PFSK-1 (cell line): ENCODE measurements around the gene KATNBL1.

Experiments
- FOXP2 ChIP-seq: optimal IDR thresholded peaks from 2 replicates; pipeline ENCODE3; 2011; ENCODE audit warnings: borderline replicate concordance, control low read depth, inconsistent platforms; ENCODE audit not compliant: insufficient read depth; ENCODE audit errors: extremely low read length, extremely low read depth
- POLR2AphosphoS5 ChIP-seq: IDR thresholded peaks from 2 replicates; pipeline ENCODE4 v1.6.1; 2012; ENCODE audit warnings: low read depth, mild to moderate bottlenecking, control low read depth, low read length, moderate library complexity
- REST ChIP-seq, 2 experiments: IDR thresholded peaks; 2 replicates each; pipeline versions ENCODE4 v1.6.1 to v1.8.0; 2011 to 2012; ENCODE audit warnings: low read depth in 2 of 2, low read length in 2 of 2, control low read depth in 1 of 2, inconsistent platforms in 1 of 2, mild to moderate bottlenecking in 1 of 2, moderate library complexity in 1 of 2; ENCODE audit not compliant: insufficient read depth in 1 of 2
- SIN3A ChIP-seq: IDR thresholded peaks from 2 replicates; pipeline ENCODE4 v1.6.1; 2012; ENCODE audit warnings: mild to moderate bottlenecking, low read length, moderate library complexity, borderline replicate concordance; ENCODE audit not compliant: insufficient read depth
- TAF1 ChIP-seq: IDR thresholded peaks from 2 replicates; pipeline ENCODE4 v1.6.1; 2012; ENCODE audit warnings: low read length, control low read depth, borderline replicate concordance; ENCODE audit not compliant: insufficient read depth

DNA sequence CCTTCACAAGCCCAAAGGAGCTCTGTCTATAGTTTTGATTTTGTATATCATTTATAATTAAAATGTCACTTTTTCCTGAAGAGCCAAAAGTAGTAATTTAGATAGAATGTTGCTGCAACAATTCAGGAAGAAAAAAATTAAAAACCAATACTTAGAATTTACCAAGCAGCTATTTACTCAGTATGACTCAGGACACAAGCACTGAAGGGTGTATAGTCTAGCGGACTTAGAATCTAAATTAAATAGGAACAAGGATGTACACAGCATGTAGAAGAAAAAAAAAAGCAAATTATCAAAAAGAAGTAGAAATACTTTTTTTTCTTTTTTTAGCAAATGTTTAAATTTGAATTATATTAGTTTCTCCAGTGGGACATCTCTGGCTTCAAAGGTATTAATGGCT, 76.4 kb downstream of the KATNBL1 start:
- no peak for TF ChIP-seq TAF1
- TF ChIP-seq REST (IDR thresholded peaks at IDR 0.05; ENCODE audit: insufficient read depth in 1 of 2, low read depth in 2 of 2, low read length in 2 of 2), result no peak
- no peak for TF ChIP-seq SIN3A
- no peak for TF ChIP-seq POLR2AphosphoS5
- TF ChIP-seq FOXP2, result no peak
